HepG2 (cell line): ENCODE measurements around the gene CMTM4. TPM values are rescaled to one million over a fixed set of nuclear protein-coding genes. Genes with fewer than 3 reads are reported as not detected.
A peak's percentile ranks its signal among the peaks of the same experiment; 100 is the strongest.

Source experiments
- CHD4 ChIP-seq: fragments of 200-600 bp; sonication (generic); IDR thresholded peaks from 2 replicates; pipeline ENCODE4 v1.7.0; 2017; ENCODE audit warnings: mild to moderate bottlenecking, low read length, borderline replicate concordance
- HMG20B ChIP-seq: conservative IDR thresholded peaks from 2 replicates; pipeline ENCODE4 v1.6.1; 2016; ENCODE audit warnings: missing genetic modification reagents, missing compliant biosample characterization
- HNRNPLL ChIP-seq: fragments of 200-400 bp; formaldehyde crosslinking; IDR thresholded peaks from 2 replicates; pipeline ENCODE4 v1.6.1; 2017; ENCODE audit warnings: mild to moderate bottlenecking, low read depth, low read length; ENCODE audit not compliant: poor library complexity, severe bottlenecking
- IKZF5 ChIP-seq: IDR thresholded peaks from 2 replicates; pipeline ENCODE4 v1.6.1; 2018; ENCODE audit warnings: missing genetic modification reagents, mild to moderate bottlenecking, missing compliant biosample characterization
- MTA3 ChIP-seq: sonication (generic); formaldehyde crosslinking; IDR thresholded peaks from 2 replicates; pipeline ENCODE4 v1.4.0; 2020; ENCODE audit warnings: missing genetic modification reagents
- TOPORS ChIP-seq: sonication (generic); formaldehyde crosslinking; IDR thresholded peaks from 2 replicates; pipeline ENCODE4 v1.8.0; 2023; ENCODE audit warnings: mild to moderate bottlenecking, missing genetic modification reagents
- ZBTB14 ChIP-seq: sonication (generic); formaldehyde crosslinking; IDR thresholded peaks from 2 replicates; pipeline ENCODE4 v1.4.0; 2020; ENCODE audit warnings: missing genetic modification reagents
- ZNF180 ChIP-seq: sonication (generic); formaldehyde crosslinking; IDR thresholded peaks from 2 replicates; pipeline ENCODE4 v1.4.0; 2020; ENCODE audit warnings: low read depth, missing genetic modification reagents, borderline replicate concordance
- ZNF263 ChIP-seq: sonication (generic); formaldehyde crosslinking; IDR thresholded peaks from 2 replicates; pipeline ENCODE4 v1.4.0; 2020; ENCODE audit warnings: missing genetic modification reagents
- ZNF446 ChIP-seq: sonication (generic); formaldehyde crosslinking; IDR thresholded peaks from 2 replicates; pipeline ENCODE4 v1.5.0; 2020; ENCODE audit warnings: mild to moderate bottlenecking, missing genetic modification reagents
- ZNF460 ChIP-seq: sonication (generic); formaldehyde crosslinking; IDR thresholded peaks from 2 replicates; pipeline ENCODE4 v1.5.1; 2020; ENCODE audit warnings: missing genetic modification reagents, mild to moderate bottlenecking, borderline replicate concordance
- ZNF724P ChIP-seq: sonication (generic); formaldehyde crosslinking; IDR thresholded peaks from 2 replicates; pipeline ENCODE4 v1.8.0; 2022; ENCODE audit warnings: missing genetic modification reagents, borderline replicate concordance
- polyA plus RNA-seq, 8 experiments: library from polyadenylated mRNA; depleted of rRNA in 3 of 8; stranded (reverse) in 7 of 8; unstranded in 1 of 8; fragments of >200 nt; fragmentation: Illumina TruSeq in 4 of 8; extraction: Trizol in 4 of 8; gene quantifications; 2 replicates each; pipeline versions ENCODE4 v1.2.1 to v1.2.3, GENCODE V29; 2011 to 2016; ENCODE audit warnings: low read depth in 4 of 8, missing spikeins in 1 of 8, mixed read lengths in 1 of 8; ENCODE audit not compliant: insufficient read depth in 1 of 8
- total RNA-seq, 5 experiments: library from RNA; depleted of rRNA; stranded (reverse); fragments of >200 nt; fragmentation: Illumina TruSeq; extraction: Trizol; gene quantifications; 2 replicates each; pipeline ENCODE4 v1.2.3, GENCODE V29; 2016; ENCODE audit warnings: low read depth in 1 of 5
- TF ChIP-seq, protein P1 (sequence below), 2 experiments: sonication (generic) in 1 of 2; formaldehyde crosslinking in 1 of 2; IDR thresholded peaks; 2 replicates each; pipeline versions ENCODE4 v1.4.0 to v1.6.1; 2018 to 2020; ENCODE audit warnings: missing genetic modification reagents in 2 of 2, borderline replicate concordance in 1 of 2, low read depth in 1 of 2, mild to moderate bottlenecking in 1 of 2, missing biosample characterization in 1 of 2
- TF ChIP-seq, protein P2 (sequence below): sonication (generic); formaldehyde crosslinking; IDR thresholded peaks from 2 replicates; pipeline ENCODE4 v1.4.0; 2020; ENCODE audit warnings: missing genetic modification reagents
- TF ChIP-seq, protein P3 (sequence below): sonication (generic); formaldehyde crosslinking; IDR thresholded peaks from 2 replicates; pipeline ENCODE4 v1.5.0; 2020; ENCODE audit warnings: mild to moderate bottlenecking, missing genetic modification reagents
- TF ChIP-seq, protein P4 (sequence below): sonication (generic); formaldehyde crosslinking; IDR thresholded peaks from 2 replicates; pipeline ENCODE4 v1.5.1; 2020; ENCODE audit warnings: mild to moderate bottlenecking, missing genetic modification reagents, moderate library complexity

Gene CMTM4
- total and polyA plus RNA-seq, 2 of the 13 experiments (the other 11 are each of a cell fraction or from before 2014, with no cell fraction given) = 32.0 to 36.3 TPM

DNA sequence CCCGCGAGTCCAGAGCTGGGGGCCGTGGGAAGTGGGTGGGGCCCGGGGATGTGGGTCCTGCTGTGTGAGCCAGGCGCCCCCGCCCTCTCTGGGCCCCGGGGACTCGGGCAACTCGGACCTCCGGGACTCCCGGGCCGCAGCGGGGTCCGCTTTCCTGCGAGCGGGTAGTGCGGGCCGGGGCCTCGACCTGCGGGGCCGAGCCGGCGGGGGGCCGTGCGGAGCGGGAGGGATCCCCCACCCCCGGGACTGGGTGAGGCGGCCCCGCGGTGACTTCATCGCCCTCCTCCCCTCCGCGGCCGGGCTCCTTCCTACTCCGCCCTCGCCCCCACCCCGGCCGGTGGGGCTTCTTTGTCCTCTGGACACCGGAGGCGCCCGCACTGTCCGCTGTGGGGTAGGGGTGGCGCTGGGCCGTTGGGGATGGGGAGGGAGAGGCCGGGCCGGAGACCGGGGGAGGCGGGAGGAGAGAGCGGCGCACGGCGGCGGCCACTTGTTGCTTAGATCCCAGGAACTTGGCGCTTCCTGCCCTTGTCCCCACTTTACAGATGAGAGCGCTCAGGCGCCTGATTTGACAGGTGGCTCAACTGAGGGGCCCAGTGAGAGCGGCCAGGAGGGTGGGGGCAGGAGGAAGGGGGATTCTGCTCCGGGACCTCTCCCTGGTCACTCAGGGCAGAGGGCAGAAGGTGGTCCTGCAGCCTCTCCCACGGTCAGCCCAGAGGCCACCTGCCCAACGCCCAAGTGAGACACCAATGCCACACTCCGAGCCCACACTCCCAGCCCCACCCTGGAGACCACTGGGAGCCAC lies 91.2 kb downstream of the CMTM4 start (continued):
- TF ChIP-seq ZNF724P (CRISPR knock-in tag) (peak; percentile 44; the same call in 1 of the 2 replicates), ZNF460 (CRISPR knock-in tag) (no peak), MTA3 (CRISPR knock-in tag) (no peak), CHD4 (0 out of 2 replicates have a peak, but pooled peaks have one; percentile 40), IKZF5 (CRISPR knock-in tag) (no peak), ZBTB14 (CRISPR knock-in tag) (no peak), ZNF180 (CRISPR knock-in tag) (no peak), TOPORS (no peak), ZNF446 (CRISPR knock-in tag) (no peak; the same call in 1 of the 2 replicates), HMG20B (CRISPR knock-in tag) (no peak), ZNF263 (CRISPR knock-in tag) (peak; percentile 20; the same call in 1 of the 2 replicates), HNRNPLL (peak; percentile 58)
- TF ChIP-seq, protein P1, sequence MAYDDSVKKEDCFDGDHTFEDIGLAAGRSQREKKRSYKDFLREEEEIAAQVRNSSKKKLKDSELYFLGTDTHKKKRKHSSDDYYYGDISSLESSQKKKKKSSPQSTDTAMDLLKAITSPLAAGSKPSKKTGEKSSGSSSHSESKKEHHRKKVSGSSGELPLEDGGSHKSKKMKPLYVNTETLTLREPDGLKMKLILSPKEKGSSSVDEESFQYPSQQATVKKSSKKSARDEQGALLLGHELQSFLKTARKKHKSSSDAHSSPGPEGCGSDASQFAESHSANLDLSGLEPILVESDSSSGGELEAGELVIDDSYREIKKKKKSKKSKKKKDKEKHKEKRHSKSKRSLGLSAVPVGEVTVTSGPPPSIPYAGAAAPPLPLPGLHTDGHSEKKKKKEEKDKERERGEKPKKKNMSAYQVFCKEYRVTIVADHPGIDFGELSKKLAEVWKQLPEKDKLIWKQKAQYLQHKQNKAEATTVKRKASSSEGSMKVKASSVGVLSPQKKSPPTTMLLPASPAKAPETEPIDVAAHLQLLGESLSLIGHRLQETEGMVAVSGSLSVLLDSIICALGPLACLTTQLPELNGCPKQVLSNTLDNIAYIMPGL (CRISPR knock-in tag; IDR thresholded peaks at IDR 0.05; ENCODE audit: borderline replicate concordance in 1 of 2, low read depth in 1 of 2) = peak in 1 of 2 experiments; percentile 95; a peak in 3 of 4 replicates
- TF ChIP-seq, protein P2, sequence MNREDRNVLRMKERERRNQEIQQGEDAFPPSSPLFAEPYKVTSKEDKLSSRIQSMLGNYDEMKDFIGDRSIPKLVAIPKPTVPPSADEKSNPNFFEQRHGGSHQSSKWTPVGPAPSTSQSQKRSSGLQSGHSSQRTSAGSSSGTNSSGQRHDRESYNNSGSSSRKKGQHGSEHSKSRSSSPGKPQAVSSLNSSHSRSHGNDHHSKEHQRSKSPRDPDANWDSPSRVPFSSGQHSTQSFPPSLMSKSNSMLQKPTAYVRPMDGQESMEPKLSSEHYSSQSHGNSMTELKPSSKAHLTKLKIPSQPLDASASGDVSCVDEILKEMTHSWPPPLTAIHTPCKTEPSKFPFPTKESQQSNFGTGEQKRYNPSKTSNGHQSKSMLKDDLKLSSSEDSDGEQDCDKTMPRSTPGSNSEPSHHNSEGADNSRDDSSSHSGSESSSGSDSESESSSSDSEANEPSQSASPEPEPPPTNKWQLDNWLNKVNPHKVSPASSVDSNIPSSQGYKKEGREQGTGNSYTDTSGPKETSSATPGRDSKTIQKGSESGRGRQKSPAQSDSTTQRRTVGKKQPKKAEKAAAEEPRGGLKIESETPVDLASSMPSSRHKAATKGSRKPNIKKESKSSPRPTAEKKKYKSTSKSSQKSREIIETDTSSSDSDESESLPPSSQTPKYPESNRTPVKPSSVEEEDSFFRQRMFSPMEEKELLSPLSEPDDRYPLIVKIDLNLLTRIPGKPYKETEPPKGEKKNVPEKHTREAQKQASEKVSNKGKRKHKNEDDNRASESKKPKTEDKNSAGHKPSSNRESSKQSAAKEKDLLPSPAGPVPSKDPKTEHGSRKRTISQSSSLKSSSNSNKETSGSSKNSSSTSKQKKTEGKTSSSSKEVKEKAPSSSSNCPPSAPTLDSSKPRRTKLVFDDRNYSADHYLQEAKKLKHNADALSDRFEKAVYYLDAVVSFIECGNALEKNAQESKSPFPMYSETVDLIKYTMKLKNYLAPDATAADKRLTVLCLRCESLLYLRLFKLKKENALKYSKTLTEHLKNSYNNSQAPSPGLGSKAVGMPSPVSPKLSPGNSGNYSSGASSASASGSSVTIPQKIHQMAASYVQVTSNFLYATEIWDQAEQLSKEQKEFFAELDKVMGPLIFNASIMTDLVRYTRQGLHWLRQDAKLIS = no peak
- TF ChIP-seq, protein P3, sequence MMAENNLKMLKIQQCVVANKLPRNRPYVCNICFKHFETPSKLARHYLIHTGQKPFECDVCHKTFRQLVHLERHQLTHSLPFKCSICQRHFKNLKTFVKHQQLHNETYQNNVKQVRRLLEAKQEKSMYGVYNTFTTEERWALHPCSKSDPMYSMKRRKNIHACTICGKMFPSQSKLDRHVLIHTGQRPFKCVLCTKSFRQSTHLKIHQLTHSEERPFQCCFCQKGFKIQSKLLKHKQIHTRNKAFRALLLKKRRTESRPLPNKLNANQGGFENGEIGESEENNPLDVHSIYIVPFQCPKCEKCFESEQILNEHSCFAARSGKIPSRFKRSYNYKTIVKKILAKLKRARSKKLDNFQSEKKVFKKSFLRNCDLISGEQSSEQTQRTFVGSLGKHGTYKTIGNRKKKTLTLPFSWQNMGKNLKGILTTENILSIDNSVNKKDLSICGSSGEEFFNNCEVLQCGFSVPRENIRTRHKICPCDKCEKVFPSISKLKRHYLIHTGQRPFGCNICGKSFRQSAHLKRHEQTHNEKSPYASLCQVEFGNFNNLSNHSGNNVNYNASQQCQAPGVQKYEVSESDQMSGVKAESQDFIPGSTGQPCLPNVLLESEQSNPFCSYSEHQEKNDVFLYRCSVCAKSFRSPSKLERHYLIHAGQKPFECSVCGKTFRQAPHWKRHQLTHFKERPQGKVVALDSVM (CRISPR knock-in tag) = peak; percentile 10; the same call in 1 of the 2 replicates
- TF ChIP-seq, protein P4, sequence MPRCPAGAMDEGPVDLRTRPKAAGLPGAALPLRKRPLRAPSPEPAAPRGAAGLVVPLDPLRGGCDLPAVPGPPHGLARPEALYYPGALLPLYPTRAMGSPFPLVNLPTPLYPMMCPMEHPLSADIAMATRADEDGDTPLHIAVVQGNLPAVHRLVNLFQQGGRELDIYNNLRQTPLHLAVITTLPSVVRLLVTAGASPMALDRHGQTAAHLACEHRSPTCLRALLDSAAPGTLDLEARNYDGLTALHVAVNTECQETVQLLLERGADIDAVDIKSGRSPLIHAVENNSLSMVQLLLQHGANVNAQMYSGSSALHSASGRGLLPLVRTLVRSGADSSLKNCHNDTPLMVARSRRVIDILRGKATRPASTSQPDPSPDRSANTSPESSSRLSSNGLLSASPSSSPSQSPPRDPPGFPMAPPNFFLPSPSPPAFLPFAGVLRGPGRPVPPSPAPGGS (CRISPR knock-in tag) = peak; percentile 45; the same call in 1 of the 2 replicates
